HepG2 (cell line): ENCODE data around the gene PKD2L1. TPM values are rescaled to one million over a fixed set of nuclear protein-coding genes. Genes with fewer than 3 reads are reported as not detected.
A peak's percentile ranks its signal among the peaks of the same experiment; 100 is the strongest.

Source experiments
- ATAC-seq: fragments of 200-7000 bp; cut with Tn5 transposase; 3 replicates; pipeline ENCODE4 v1.9.1; 2020; ENCODE audit warnings: mild to moderate bottlenecking, moderate library complexity
- BruUV-seq: library from RNA; stranded (reverse); fragments of 400-500 nt; replicated peaks from 2 replicates; lab custom pipeline; 2021; lab: Mats Ljungman, UMichigan
- CTCF ChIA-PET: fragments of 300-600 bp; formaldehyde crosslinking; extraction: SDS; loops from one replicate; lab custom pipeline; 2021; ENCODE audit warnings: low total read pairs, inconsistent platforms, low intra/inter-chr PET ratio; lab: Yijun Ruan, JAX
- POLR2A ChIA-PET: fragments of 350-600 bp; sonication (Branson Sonifier 250); formaldehyde crosslinking; loops from one replicate; lab custom pipeline; 2020; ENCODE audit warnings: antibody characterized with exemption, inconsistent platforms; lab: Yijun Ruan, JAX
- DNase-seq: peaks from one replicate; pipeline ENCODE4 v3.0.0-alpha.2; 2015; ENCODE audit warnings: low spot score
- FAIRE-seq: peaks from 3 replicates; lab custom pipeline; 2011; peaks lifted over from hg19 to GRCh38; lab: Jason Lieb, UNC
- H2AFZ ChIP-seq: one replicate; pipeline ENCODE4 v1.6.1; 2011; ENCODE audit warnings: low read length, inconsistent platforms
- H3K27ac ChIP-seq: fragments of 300-600 bp; 3 replicates; pipeline ENCODE4 v1.8.0; 2011; ENCODE audit warnings: mixed run types, mild to moderate bottlenecking, mixed read lengths, low read length, inconsistent platforms; ENCODE audit not compliant: insufficient read depth; ENCODE audit errors: extremely low read length
- H3K27me3 ChIP-seq, 2 experiments: fragments of 200-600 bp in 1 of 2; 2 replicates in 1 of 2; 3 replicates in 1 of 2; pipeline versions ENCODE4 v1.6.0 to v1.8.0; 2011; ENCODE audit warnings: low read length in 2 of 2, mild to moderate bottlenecking in 2 of 2, moderate library complexity in 2 of 2, inconsistent platforms in 1 of 2; ENCODE audit not compliant: insufficient read depth in 2 of 2, control insufficient read depth in 1 of 2
- H3K36me3 ChIP-seq, 2 experiments: fragments of 200-600 bp in 1 of 2; replicated peaks in 1 of 2; 2 replicates in 1 of 2; 3 replicates in 1 of 2; pipeline versions ENCODE4 v1.5.1 to v1.8.0; 2011; ENCODE audit warnings: low read length in 2 of 2, inconsistent platforms in 1 of 2; ENCODE audit not compliant: insufficient read depth in 2 of 2, control insufficient read depth in 1 of 2
- H3K4me1 ChIP-seq: 2 replicates; pipeline ENCODE4 v1.5.1; 2012; ENCODE audit warnings: low read length, inconsistent platforms; ENCODE audit not compliant: insufficient read depth
- H3K4me2 ChIP-seq: 2 replicates; pipeline ENCODE4 v1.6.0; 2011; ENCODE audit warnings: low read depth, low read length, inconsistent platforms
- H3K4me3 ChIP-seq, 3 experiments: fragments of 200-600 bp in 1 of 3; sonication (generic), shearing (Covaris generic) in 1 of 3; replicated peaks in 1 of 3; 2 replicates each; pipeline ENCODE4 v1.5.1; 2011 to 2016; ENCODE audit warnings: low read length in 3 of 3, inconsistent platforms in 2 of 3, low read depth in 2 of 3, mild to moderate bottlenecking in 2 of 3, control low read depth in 1 of 3, mixed read lengths in 1 of 3; ENCODE audit not compliant: insufficient read depth in 1 of 3
- H3K79me2 ChIP-seq: one replicate; pipeline ENCODE4 v1.6.1; 2011; ENCODE audit warnings: low read length, inconsistent platforms; ENCODE audit not compliant: insufficient read depth
- H3K9ac ChIP-seq: 2 replicates; pipeline ENCODE4 v1.6.0; 2011; ENCODE audit warnings: mild to moderate bottlenecking, low read depth, low read length, inconsistent platforms; ENCODE audit not compliant: insufficient read depth
- H3K9me3 ChIP-seq: 2 replicates; pipeline ENCODE4 v1.5.1; 2012; ENCODE audit warnings: mild to moderate bottlenecking, low read length
- H4K20me1 ChIP-seq: 2 replicates; pipeline ENCODE4 v1.6.0; 2011; ENCODE audit warnings: inconsistent platforms, mild to moderate bottlenecking, low read length, moderate library complexity; ENCODE audit not compliant: insufficient read depth
- CENPBD1 ChIP-seq: sonication (generic); formaldehyde crosslinking; IDR thresholded peaks from 2 replicates; pipeline ENCODE4 v1.8.0; 2022; ENCODE audit warnings: missing genetic modification reagents, low read depth, mild to moderate bottlenecking, borderline replicate concordance
- DMTF1 ChIP-seq: sonication (generic); formaldehyde crosslinking; IDR thresholded peaks from 2 replicates; pipeline ENCODE4 v1.4.0; 2020; ENCODE audit warnings: mild to moderate bottlenecking, missing genetic modification reagents
- ELF3 ChIP-seq: IDR thresholded peaks from 2 replicates; pipeline ENCODE4 v1.6.1; 2016; ENCODE audit warnings: missing genetic modification reagents, missing compliant biosample characterization
- GPN1 ChIP-seq: sonication (generic); formaldehyde crosslinking; IDR thresholded peaks from 2 replicates; pipeline ENCODE4 v1.5.1; 2020; ENCODE audit warnings: missing genetic modification reagents, borderline replicate concordance
- IRF9 ChIP-seq: sonication (generic); formaldehyde crosslinking; IDR thresholded peaks from 2 replicates; pipeline ENCODE4 v1.8.0; 2022; ENCODE audit warnings: missing genetic modification reagents, mild to moderate bottlenecking, borderline replicate concordance
- KDM5A ChIP-seq: fragments of 200-600 bp; sonication (generic); IDR thresholded peaks from 2 replicates; pipeline ENCODE4 v1.7.0; 2018; ENCODE audit warnings: antibody characterized with exemption, mild to moderate bottlenecking, low read length, borderline replicate concordance
- MLX ChIP-seq: IDR thresholded peaks from 2 replicates; pipeline ENCODE4 v1.6.1; 2016
- POGZ ChIP-seq: sonication (generic); formaldehyde crosslinking; IDR thresholded peaks from 2 replicates; pipeline ENCODE4 v1.4.0; 2020; ENCODE audit warnings: mild to moderate bottlenecking, missing genetic modification reagents
- SPEN ChIP-seq: sonication (generic); formaldehyde crosslinking; IDR thresholded peaks from 2 replicates; pipeline ENCODE4 v1.5.1; 2020; ENCODE audit warnings: low read depth, mild to moderate bottlenecking, missing genetic modification reagents
- TRAFD1 ChIP-seq: sonication (generic); formaldehyde crosslinking; IDR thresholded peaks from 2 replicates; pipeline ENCODE4 v1.5.1; 2020; ENCODE audit warnings: missing genetic modification reagents, mild to moderate bottlenecking, borderline replicate concordance
- ZFP36L1 ChIP-seq: sonication (generic); formaldehyde crosslinking; IDR thresholded peaks from 2 replicates; pipeline ENCODE4 v1.8.0; 2022; ENCODE audit warnings: mild to moderate bottlenecking, missing genetic modification reagents, moderate library complexity
- ZNF275 ChIP-seq: sonication (generic); formaldehyde crosslinking; IDR thresholded peaks from 2 replicates; pipeline ENCODE4 v1.8.0; 2022; ENCODE audit warnings: missing genetic modification reagents, mild to moderate bottlenecking, inconsistent platforms, borderline replicate concordance
- ZNF709 ChIP-seq: sonication (generic); formaldehyde crosslinking; IDR thresholded peaks from 2 replicates; pipeline ENCODE4 v1.5.0; 2020; ENCODE audit warnings: mild to moderate bottlenecking, missing genetic modification reagents
- ZNF772 ChIP-seq: sonication (generic); formaldehyde crosslinking; IDR thresholded peaks from 2 replicates; pipeline ENCODE4 v1.5.0; 2020; ENCODE audit warnings: mild to moderate bottlenecking, missing genetic modification reagents
- WGBS: methylation state at CpG from one replicate; pipeline ENCODE4 v1.1.6; 2017; ENCODE audit warnings: low lambda C conversion rate; 5-methylcytosine and 5-hydroxymethylcytosine counted together
- in situ Hi-C: cut with HindIII; loops from 2 replicates; pipeline ENCODE4 v1.10.0; 2017; ENCODE audit warnings: low pct_unique_long_range_greater_than_20kb; ENCODE audit not compliant: extremely low pct_ligation_motif_present
- intact Hi-C: fragments of 100-400 bp; cut with micrococcal nuclease; formaldehyde crosslinking; loops from one replicate; pipeline ENCODE4 v1.10.0; 2022; ENCODE audit not compliant: unreplicated experiment
- polyA plus RNA-seq, 8 experiments: library from polyadenylated mRNA; depleted of rRNA in 3 of 8; stranded (reverse) in 7 of 8; unstranded in 1 of 8; fragments of >200 nt; fragmentation: Illumina TruSeq in 4 of 8; extraction: Trizol in 4 of 8; gene quantifications; 2 replicates each; pipeline versions ENCODE4 v1.2.1 to v1.2.3, GENCODE V29; 2011 to 2016; ENCODE audit warnings: low read depth in 4 of 8, missing spikeins in 1 of 8, mixed read lengths in 1 of 8; ENCODE audit not compliant: insufficient read depth in 1 of 8
- total RNA-seq, 5 experiments: library from RNA; depleted of rRNA; stranded (reverse); fragments of >200 nt; fragmentation: Illumina TruSeq; extraction: Trizol; gene quantifications; 2 replicates each; pipeline ENCODE4 v1.2.3, GENCODE V29; 2016; ENCODE audit warnings: low read depth in 1 of 5

The PKD2L1 gene
- total and polyA plus RNA-seq, 2 of the 13 experiments (the other 11 are each of a cell fraction or from before 2014, with no cell fraction given): 0.07 to 0.15 TPM

GRCh38 chr10:100340948-100341847 is 11.2 kb upstream of the PKD2L1 start:
- Histone ChIP-seq H3K27me3 (no peaks in the 10 kb centered on the region), H3K4me3 (peak overlapping the region; percentile 43 to 72 (median 46)), H3K4me2 (peak overlapping the region; percentile 99), H2AFZ (no peak overlapping the region), H3K9me3 (no peaks in the 10 kb centered on the region), H3K9ac (peak overlapping the region; percentile 74), H3K27ac (peak overlapping the region; percentile 77), H3K36me3 (no peaks in the 10 kb centered on the region), H4K20me1 (no peaks in the 10 kb centered on the region), H3K4me1 (peaks cover 74% of the 10 kb centered on the region), H3K79me2 (peaks cover 9% of the 10 kb centered on the region)
- POLR2A ChIA-PET: interaction anchor here (0.6 to 12.6 kb wide), 17 partner anchors 8 to 540 kb away, joined by 3 to 287 read pairs (median 4); no protein-coding TSS in a partner anchor
- ATAC-seq (peak; percentile 69), DNase-seq (peak; percentile 77), FAIRE-seq (no peak)
- 0% methylated on average over 10 of the region's 12 CpGs for WGBS
- in situ Hi-C loops (loop anchor here (5.0 to 25.0 kb wide), 3 partner anchors 91 to 546 kb away; no protein-coding TSS in a partner anchor), intact Hi-C loops (no loop called here)
- CTCF ChIA-PET: interaction anchor here (0.8 to 10.5 kb wide), 2 partner anchors 19 to 90 kb away, joined by 3 to 297 read pairs; no protein-coding TSS in a partner anchor
- BruUV-seq: TSS peak; percentile 79
- peak; percentile 66 for TF ChIP-seq ELF3 (CRISPR knock-in tag)
- peak; percentile 72; the same call in 1 of the 2 replicates for TF ChIP-seq ZNF772 (CRISPR knock-in tag)
- TF ChIP-seq SPEN: no peak; the same call in 1 of the 2 replicates
- TF ChIP-seq ZFP36L1 (CRISPR knock-in tag): no peak
- no peak for TF ChIP-seq CENPBD1 (CRISPR knock-in tag)
- peak; percentile 45 for TF ChIP-seq IRF9 (CRISPR knock-in tag)
- no peak for TF ChIP-seq ZNF275 (CRISPR knock-in tag)
- no peak for TF ChIP-seq DMTF1
- 0 out of 2 replicates have a peak, but pooled peaks have one; percentile 38 for TF ChIP-seq TRAFD1 (CRISPR knock-in tag)
- TF ChIP-seq KDM5A: no peak
- no peak for TF ChIP-seq ZNF709
- TF ChIP-seq MLX (CRISPR knock-in tag): no peak
- TF ChIP-seq POGZ (CRISPR knock-in tag): peak; percentile 76
- TF ChIP-seq GPN1: no peak
